ENCODE measurements around the gene SOD1.

DNA sequence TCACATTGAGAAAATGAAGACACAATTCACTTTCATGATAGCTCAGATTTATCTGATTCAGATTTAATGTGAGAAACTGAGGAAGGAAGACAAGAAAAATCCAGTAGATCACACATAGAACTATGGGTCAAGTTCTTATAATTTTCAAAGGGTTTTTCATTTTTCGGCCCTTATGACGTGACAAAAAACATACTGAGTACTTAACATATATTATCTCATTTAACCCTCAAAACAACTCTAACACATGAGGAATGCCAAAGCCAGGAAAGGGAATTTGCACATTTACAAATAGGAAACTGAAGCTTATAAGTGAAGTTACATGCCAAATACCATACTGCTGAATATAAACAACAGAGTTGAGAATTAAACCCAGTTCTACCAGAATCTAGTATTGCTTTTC, 27.6 kb downstream of the SOD1 start:
- TF ChIP-seq, protein P1, sequence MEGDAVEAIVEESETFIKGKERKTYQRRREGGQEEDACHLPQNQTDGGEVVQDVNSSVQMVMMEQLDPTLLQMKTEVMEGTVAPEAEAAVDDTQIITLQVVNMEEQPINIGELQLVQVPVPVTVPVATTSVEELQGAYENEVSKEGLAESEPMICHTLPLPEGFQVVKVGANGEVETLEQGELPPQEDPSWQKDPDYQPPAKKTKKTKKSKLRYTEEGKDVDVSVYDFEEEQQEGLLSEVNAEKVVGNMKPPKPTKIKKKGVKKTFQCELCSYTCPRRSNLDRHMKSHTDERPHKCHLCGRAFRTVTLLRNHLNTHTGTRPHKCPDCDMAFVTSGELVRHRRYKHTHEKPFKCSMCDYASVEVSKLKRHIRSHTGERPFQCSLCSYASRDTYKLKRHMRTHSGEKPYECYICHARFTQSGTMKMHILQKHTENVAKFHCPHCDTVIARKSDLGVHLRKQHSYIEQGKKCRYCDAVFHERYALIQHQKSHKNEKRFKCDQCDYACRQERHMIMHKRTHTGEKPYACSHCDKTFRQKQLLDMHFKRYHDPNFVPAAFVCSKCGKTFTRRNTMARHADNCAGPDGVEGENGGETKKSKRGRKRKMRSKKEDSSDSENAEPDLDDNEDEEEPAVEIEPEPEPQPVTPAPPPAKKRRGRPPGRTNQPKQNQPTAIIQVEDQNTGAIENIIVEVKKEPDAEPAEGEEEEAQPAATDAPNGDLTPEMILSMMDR (IDR thresholded peaks at IDR 0.05): no peak
- TF ChIP-seq POLR2A (IDR thresholded peaks at IDR 0.05) (no peak), EP300 (IDR thresholded peaks at IDR 0.05) (no peak), POLR2AphosphoS5 (IDR thresholded peaks at IDR 0.05) (no peak)
